Left cardiac atrium (tissue), 4 donors: ENCODE measurements around the gene PUM2. TPM values are rescaled to one million over a fixed set of nuclear protein-coding genes. Genes with fewer than 3 reads are reported as not detected.
A peak's percentile ranks its signal among the peaks of the same experiment; 100 is the strongest.
"Not testable (repeated sequence)": the region's sequence is repeated elsewhere in the genome, so short reads cannot be mapped to it uniquely, and the experiment has no call there.

ENCODE experiments used
- ATAC-seq, 2 donors: fragments of 200-7000 bp; cut with Tn5 transposase; one replicate each; pipeline ENCODE4 v1.9.1; 2020; ENCODE audit warnings: mild to moderate bottlenecking in 2 of 2, moderate library complexity in 2 of 2
- DNase-seq: peaks from one replicate; pipeline ENCODE4 v3.0.0-alpha.2; 2020
- intact Hi-C, 2 donors: fragments of 100-400 bp; cut with DNase I; formaldehyde crosslinking; loops; one replicate each; pipeline versions ENCODE4 v1.14.1 to v1.15.1; 2022 to 2023
- total RNA-seq, 2 donors: library from RNA; stranded (reverse); fragmentation: NEBNext Ultra II Directional; extraction: Animal tissue kit (Norgen Biotek cat#: 25700); gene quantifications; one replicate each; pipeline ENCODE4 v1.2.1, GENCODE V29; 2021
- donor health status: DM: no; HTN: yes; CAD: no.
- donor health status: DM: no; HTN: yes; CAD: no; lungs with severe emphysema.
- donor health status: DM: yes; HTN: yes; CAD: no.
- donor health status: Dilated cardiomyopathy.

The PUM2 gene
- total RNA-seq, 2 donors from 2014 or later: 70.3 to 73.0 TPM

DNA sequence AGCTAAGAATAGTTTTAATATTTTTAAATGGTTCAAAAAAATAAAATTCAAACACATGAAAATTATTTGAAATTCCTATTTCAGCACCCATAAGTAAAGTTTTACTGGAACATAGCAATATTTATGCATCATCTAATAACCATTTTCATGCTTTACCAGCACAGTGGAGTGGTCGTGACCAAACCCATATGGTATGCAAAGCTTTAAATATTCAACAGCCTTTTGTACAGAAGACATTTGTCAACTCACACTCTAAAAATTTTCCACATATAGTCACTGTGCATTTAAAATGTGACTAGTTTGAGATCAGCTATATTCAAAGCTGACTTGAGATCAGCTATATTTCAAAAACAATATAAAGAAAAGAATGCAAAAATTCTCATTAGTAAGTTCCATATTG lies 46.2 kb downstream of the PUM2 start:
- DNase-seq (no peak), ATAC-seq (no peak)
- intact Hi-C loops: no loop called here

DNA sequence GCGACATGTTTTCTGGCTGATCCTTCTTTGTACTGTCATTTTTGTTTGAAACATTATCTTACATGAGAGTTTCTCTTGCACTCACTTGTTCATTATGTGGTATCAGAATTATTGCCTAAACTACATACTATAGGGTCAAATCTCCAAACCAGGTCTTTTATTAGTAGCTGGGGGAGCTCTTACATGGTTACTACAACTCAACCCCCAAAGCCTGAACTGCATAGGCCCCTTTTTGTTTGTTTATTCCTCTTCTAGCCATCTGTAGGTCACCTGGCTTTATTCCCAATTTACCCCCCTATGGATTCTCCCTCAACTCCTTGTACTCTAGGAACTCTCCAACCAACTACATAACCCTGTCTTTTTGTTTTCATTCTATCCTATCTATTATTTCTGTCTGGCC lies 46.7 kb downstream of the PUM2 start:
- intact Hi-C loops: no loop called here
- DNase-seq (no peak), ATAC-seq (no peak)

DNA sequence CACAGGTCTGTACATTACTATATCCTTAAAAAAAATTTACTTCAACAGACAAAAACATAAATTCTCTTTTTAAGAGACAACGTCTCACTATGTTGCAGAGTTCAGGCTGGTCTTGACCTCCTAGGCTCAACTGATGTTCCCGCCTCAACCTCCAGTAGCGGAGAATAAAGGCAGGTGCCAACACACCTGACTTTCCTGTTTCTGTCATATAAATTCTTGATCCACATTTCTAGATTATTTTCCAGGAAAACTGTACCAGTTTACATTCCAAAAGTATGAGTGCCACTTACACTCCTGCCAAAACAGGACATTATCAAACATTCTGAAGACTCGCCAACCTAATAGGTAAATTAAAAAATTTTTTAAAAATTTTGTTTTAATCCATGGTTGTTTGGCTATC lies 48.6 kb downstream of the PUM2 start:
- intact Hi-C loops: no loop called here
- ATAC-seq: no peak
- DNase-seq: no peak

DNA sequence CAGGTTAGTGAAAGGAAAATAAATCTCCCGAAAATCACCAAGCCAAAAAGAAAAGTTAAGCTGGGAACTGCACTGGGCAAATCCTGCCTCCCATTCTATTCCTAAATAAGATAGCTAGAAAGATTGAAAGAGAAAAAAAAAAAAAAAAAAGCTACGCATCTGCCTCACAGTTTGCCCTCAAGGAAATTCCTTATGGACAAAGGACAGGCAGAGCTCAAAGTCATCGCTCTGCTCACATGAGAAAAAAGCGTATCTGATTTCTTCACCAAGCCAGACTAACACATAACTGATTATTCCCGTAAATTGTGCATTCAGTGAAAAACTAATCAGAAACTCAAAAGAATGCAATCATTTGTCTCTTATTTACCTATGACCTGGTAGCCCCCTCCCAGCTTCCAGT lies 50.0 kb downstream of the PUM2 start:
- ATAC-seq: no peak
- no peak for DNase-seq
- intact Hi-C loops: no loop called here

DNA sequence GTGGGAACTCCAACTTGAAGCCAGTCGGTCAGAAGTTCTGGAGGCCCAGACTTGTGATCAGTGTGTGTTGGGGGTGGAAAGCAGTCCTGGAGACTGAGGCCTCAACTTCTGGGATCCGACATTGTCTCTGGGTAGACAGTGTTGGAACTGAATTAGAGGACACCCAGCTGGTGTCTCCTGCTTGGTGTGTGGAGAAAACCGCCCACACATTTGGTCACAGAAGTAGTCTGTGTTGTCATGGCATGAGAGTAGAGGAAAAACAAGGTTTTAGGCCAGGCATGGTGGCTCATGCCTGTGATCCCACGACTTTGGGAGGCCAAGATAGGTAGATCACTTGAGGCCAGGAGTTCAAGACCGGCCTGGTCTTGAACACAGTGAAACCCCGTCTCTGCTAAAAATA lies 51.5 kb downstream of the PUM2 start:
- intact Hi-C loops: no loop called here
- ATAC-seq: peak in 1 of 2 donors; percentile 41
- no peak for DNase-seq

DNA sequence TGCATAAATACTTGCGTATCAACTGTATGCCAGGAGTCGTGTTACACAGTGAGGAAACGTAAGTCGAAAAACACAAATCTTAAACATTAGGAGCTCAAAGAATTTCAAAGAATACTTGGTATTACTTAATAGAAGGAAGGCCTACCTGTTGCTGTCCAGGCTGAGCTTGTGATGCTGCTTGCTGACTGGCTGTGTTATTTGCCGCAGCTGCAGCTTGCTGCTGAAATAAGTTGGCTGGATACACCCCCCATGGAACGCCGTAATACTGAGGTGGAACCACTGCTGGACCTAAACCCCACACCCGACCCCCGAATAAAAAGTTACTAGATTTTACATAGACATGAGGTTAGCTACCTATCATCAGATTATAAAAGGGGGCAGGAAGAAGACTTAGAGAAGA lies 56.4 kb downstream of the PUM2 start:
- no peak for ATAC-seq
- intact Hi-C loops: no loop called here
- DNase-seq: no peak

DNA sequence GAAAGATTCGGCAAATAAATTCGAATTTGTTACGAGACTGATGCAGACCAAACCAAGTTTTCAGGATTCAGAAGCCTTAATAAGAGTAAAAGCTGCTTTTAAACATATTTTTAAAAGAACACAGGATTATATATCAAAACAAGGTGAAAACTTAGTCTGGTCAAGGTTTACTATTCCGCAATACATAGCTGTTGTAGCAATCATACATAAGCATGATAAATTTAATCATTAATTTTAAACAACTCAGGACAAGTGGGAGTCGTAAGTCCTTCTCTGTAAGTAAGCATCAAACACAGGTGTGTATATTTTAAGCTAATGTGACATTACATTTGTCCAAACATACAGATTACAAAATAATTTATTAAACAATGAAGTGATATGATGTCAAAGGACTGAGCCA lies 57.7 kb downstream of the PUM2 start:
- intact Hi-C loops: no loop called here
- ATAC-seq: no peak
- DNase-seq: no peak

DNA sequence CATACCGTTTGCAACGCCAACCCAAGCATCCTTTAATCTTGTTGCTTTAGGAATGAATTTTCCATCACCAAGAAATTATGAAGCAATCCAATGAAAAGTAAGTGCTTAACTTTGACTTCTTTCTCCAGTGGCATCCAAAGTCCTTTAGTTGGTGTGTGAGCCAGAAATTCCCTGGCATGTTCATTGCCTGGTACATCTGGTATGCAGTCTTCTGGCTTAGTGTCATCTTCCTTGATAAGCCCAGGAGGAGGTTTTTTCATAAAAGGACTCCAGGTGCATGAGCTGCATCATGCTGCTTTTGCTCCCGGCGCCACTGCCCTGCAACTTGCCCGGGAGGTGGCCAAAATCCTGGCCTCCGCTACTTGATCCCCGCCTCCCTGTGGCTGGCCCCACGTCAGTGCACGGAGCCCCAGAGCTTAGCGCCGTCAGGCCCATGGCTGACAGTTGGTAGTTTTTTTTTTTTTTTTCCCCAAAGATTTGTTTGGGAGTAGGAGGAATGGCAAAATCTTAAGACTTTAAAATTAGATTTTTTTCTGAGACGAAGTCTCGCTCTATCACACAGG lies 58.7 kb downstream of the PUM2 start:
- intact Hi-C loops: no loop called here
- peak in 1 of 2 donors; percentile 57 for ATAC-seq
- no peak for DNase-seq

DNA sequence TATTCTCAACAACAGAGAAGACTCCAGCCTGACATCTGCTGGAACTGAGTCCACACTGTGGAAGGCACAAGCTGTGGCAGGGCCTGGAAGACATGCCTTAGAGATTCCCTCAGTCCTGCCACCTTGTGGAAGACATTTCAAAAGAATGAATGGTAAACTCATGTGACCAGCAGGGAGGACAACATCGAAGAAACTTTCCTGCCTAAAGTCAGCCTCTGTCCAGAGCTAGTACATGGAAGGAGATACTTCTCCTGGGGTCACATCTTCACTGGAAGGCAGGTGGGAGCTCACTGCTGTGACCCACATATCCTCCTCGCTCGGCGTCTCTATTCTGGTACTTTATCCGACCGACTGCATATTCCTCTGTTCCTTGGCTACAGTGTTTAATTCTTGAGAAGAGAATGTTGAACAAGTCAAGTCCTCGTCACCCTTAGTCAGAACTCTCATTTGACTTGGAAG lies 59.5 kb downstream of the PUM2 start:
- intact Hi-C loops: no loop called here
- DNase-seq (peak; percentile 33), ATAC-seq (peak; percentile 78 to 86)

DNA sequence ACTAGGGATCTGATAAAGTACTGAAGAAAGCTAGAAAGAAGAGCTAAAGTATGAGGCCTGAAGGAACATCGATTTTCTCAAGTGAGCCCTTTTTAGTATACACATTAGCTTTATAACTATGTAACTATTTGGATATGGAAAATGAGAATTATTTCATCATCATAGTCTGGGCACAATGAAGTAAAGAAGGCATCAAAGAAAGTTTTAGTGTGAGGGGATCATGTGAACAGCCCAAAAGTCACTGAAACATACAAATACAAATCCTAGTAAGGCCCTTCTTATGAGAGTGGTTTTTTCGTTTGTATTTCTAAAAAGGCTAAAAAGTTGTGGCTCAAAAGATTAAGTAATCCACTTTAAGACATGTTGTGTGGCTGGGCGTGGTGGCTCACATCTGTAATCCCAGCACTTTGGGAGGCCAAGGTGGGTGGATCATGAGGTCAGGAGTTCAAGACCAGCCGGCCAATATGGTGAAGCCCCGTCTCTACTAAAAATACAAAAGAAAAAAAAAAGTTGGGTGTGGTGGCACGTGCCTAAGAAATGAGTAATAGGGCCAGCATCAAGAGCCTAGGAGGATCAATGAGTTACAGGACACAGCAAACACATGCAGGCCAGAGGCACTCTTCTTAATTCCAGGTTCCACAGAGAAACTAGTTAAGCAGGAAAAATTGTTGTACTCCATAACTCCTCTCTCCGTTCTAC lies 61.9 kb downstream of the PUM2 start:
- no peak for DNase-seq
- intact Hi-C loops: no loop called here
- no peak for ATAC-seq

DNA sequence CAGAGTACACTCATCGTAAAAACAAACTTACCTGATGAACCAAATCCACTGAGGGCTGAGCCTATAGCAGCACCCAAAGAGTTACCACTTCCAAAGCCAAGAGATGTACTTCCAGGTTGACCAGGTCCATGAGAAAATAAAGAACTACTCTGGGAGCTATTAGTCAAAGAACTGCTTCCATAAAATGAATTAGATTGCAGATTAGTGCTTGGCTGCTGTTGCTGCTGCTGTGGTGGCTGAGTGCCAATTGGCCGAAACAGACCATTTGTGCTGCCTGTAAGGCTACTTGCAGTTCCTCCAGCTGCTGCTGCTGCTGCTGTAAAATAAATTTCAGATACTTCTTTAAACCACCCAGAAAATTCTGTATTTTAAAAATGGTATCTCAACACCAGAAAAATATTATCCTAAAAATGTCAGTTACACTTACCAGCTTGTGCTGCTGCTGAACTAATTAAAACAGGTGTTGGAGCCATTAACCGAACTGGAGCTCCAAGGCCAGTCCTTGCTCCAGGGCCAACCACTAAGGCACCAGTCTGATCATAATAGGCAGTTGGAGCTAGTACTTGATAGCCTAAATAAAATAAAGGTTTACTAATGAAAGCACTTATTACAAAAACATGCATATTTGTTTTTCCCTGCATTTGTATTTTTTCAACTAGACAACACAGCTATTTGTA lies 67.6 kb downstream of the PUM2 start:
- intact Hi-C loops: no loop called here
- peak; percentile 44 to 73 for ATAC-seq
- DNase-seq: peak; percentile 80

DNA sequence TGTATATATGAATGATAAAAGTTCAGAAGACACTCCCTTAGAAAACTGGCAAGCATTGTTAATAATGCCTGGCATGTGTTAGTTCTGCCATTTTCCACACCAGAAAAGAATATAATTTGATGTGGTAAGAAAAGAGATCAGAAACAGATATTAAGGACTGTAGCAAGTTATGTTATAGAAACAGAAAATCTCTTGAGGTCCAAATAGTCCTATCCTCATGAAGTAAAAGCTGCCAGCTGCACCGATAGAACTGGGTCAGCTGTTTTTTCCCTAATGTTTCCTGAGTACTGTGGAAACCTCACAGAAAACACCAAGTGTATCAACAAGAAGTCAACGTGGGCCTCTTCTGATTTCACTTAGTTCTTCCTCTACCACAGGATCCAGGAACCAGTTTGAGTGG lies 68.8 kb downstream of the PUM2 start:
- no peak for ATAC-seq
- DNase-seq: no peak
- intact Hi-C loops: no loop called here

DNA sequence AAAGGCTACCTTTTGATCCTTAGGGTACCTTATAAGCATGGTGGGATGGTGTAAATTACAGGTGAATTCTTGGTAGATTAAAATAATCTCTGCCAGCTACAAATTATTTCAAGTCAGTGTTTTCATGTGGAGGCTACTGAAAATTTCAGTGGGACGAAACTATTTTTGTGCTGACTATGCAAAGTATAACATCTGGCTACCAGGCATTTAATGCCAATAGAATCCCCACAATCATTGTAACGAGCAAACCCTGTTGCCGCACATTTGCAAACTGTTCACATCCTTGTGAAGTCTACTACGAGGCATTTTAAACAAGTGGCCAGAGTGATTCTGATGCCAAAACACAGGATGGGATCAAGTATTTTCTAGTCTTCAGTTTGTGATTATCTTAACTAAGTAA lies 77.6 kb downstream of the PUM2 start:
- intact Hi-C loops: no loop called here
- DNase-seq (no peak), ATAC-seq (no peak)

DNA sequence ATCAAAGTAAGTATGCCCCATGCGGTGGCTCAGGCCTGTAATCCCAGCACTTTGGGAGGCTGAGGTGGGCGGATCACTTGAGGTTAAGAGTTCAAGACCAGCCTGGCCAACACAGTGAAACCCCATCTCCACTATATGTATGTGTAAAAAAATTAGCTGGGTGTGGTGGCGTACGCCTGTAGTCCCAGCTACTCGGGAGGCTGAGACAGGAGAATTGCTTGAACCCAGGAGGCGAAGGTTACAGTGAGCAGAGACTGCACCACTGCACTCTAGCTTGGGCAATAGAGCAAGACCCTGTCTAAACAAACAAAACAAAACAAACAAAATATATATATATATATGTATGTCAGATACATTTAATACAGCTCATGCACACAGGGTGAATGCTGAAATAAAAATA lies 82.3 kb downstream of the PUM2 start:
- DNase-seq, ATAC-seq, intact Hi-C loops: not testable (repeated sequence)

DNA sequence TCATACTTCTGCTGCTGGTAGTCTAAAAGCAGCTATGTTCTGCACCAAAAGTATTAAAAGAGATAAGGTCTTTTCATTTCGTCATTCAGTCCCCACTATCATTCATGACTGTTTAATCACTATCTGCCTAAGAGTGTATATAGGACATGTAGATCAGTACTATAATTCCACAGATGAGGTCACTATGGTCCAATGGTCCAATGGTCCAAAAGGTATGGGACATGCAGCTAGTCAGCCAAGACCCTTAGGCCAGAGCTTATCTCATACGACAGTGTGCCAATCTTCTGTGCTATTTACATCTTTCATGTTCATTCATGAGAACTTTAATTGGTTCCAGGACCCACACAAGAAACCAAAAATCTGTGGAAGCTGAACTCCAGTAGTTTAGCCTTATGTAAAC lies 83.1 kb downstream of the PUM2 start:
- ATAC-seq: no peak
- DNase-seq: no peak
- intact Hi-C loops: no loop called here

DNA sequence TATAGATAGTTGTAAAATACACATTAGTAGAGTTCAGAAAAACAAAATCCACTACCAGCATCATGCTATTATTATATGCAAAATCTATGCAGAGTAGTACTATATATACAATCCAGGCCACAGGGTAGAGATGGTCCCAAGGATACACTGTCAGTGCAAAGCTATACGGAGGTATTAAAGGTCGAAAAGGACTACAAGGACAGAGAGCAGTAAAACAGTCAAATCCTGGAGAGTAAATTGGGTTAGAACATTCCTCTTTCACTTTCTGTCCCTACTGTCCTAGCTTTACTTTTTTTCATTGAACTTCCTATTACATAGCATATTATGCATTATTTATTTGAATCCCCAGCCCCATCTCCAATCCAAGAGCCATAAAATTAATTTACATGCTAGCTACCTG lies 86.0 kb downstream of the PUM2 start:
- intact Hi-C loops: no loop called here
- no peak for DNase-seq
- no peak for ATAC-seq

DNA sequence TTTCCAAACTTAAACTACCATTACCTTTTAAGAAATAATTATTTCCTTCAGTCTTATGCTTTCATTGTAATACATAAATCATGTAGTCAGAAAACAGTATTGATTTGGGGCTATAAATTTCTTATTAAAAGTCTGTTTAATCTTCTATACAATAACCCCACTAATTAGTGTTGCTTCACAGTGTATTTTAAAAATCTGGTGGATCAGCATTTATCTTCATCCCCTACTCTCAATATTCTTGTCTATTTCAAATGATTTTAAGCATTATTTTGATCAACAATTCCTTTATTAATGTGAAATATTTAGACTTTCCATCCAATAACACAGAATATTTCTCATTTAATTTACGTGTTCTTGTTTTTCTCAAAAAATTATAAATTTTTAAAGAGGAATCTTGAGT lies 93.2 kb downstream of the PUM2 start:
- intact Hi-C loops: no loop called here
- ATAC-seq (no peak), DNase-seq (no peak)

DNA sequence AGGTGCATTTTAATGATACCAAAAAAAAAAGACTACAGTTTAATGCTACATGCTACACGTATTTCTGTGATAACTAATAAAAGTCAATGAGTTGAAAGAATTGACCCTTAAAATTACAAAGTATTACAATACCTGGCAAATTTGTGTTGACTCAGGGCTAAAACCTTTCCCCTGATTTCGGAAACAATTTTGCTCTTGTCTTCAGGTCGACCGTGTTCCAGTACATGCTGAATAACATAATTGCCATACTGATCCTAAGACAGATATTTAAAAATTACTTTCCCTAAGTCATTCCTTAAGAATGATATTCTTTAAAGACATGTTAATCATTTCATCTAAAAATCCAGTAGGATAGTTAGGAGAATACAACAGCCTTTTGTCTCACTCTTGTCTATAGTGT lies 95.9 kb downstream of the PUM2 start:
- no peak for ATAC-seq
- intact Hi-C loops: no loop called here
- DNase-seq: no peak

DNA sequence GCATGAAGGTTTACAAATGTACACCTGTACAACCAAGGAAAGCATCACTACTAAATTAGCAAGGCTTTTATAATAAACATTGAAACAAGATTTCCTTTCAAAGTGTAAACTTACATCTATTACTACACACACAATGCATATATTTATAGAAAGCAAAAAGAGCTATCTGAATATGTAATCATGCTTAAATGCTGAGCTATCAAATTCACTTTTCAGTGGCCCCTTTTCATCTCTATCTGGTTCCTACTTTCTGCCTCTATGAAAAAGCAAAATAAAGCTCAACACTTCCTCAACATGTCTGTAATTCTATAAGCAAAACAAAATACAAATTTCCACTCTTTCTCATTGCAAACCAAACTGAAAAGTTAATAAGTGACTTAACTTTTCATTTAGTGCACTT lies 100.2 kb downstream of the PUM2 start:
- no peak for DNase-seq
- no peak for ATAC-seq
- intact Hi-C loops: no loop called here

DNA sequence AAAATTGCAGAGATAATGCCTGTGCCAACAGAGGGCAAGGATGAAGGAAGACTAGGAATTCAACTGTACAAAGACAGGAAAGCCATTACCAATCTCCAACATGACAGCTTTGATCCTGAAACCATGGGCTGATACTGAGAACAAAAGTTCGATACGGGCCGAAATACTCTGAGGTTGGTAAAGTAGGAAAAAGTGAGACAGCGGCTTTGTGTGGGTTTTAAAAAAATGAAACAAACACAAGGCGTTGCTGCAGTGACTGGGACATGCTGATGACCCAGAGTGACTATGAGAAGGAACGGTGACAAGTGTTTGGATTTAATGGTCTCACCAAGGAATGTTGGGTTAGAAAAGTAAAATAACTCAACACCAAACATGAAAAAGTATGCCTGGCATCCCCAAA lies 101.5 kb downstream of the PUM2 start:
- DNase-seq: no peak
- no peak for ATAC-seq
- intact Hi-C loops: no loop called here

DNA sequence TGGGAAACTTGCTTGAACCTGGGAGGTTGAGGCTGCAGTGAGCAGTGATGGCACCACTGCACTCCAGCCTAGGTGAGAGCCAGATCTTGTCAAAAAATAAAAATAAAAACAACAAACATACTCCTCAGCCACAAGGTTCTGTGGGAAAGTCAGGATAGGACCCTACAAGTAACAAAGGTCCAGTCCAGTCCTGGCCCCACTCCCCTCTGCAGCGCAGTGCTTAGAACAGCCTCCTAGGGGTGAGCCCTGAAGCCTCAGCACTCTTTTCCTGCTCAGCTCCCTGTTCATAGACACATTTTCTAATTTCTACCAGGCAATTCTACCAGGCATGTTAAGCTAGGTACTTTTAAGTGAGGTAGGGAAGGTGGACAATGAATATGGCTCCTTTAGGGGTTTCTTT lies 103.6 kb downstream of the PUM2 start:
- ATAC-seq (no peak), DNase-seq (no peak)
- intact Hi-C loops: no loop called here
